OCI-LY1 (cell line): ENCODE measurements around the gene UBR4.

Source experiments
- H2AFZ ChIP-seq: fragments of 200-600 bp; sonication (generic), shearing (Covaris generic); 2 replicates; pipeline ENCODE4 v1.6.0; 2014; ENCODE audit warnings: antibody characterized with exemption, mild to moderate bottlenecking, low read length
- H3F3A ChIP-seq: fragments of 200-600 bp; sonication (generic), shearing (Covaris generic); 2 replicates; pipeline ENCODE4 v1.6.0; 2014; ENCODE audit warnings: mild to moderate bottlenecking, antibody characterized with exemption, low read length, moderate library complexity; ENCODE audit not compliant: insufficient read depth
- H3K27ac ChIP-seq: fragments of 200-600 bp; sonication (generic); 2 replicates; pipeline ENCODE4 v1.5.1; 2014; ENCODE audit warnings: low read length, mixed run types, mild to moderate bottlenecking, low read depth; ENCODE audit not compliant: poor library complexity, severe bottlenecking
- H3K27me3 ChIP-seq: fragments of 200-600 bp; sonication (generic); 2 replicates; pipeline ENCODE4 v1.6.0; 2014; ENCODE audit warnings: antibody characterized with exemption, mild to moderate bottlenecking, low read length, moderate library complexity; ENCODE audit not compliant: insufficient read depth
- H3K36me3 ChIP-seq: fragments of 200-600 bp; sonication (generic); 2 replicates; pipeline ENCODE4 v1.6.1; 2014; ENCODE audit warnings: mild to moderate bottlenecking, antibody characterized with exemption, low read length, moderate library complexity, mixed read lengths; ENCODE audit not compliant: insufficient read depth
- H3K4me1 ChIP-seq: fragments of 200-600 bp; sonication (generic); 2 replicates; pipeline ENCODE4 v1.5.1; 2014; ENCODE audit warnings: mild to moderate bottlenecking, low read length, moderate library complexity; ENCODE audit not compliant: insufficient read depth, severe bottlenecking
- H3K4me2 ChIP-seq: fragments of 200-600 bp; sonication (generic), shearing (Covaris generic); 2 replicates; pipeline ENCODE4 v1.6.1; 2014; ENCODE audit warnings: low read length
- H3K4me3 ChIP-seq: fragments of 200-600 bp; sonication (generic); 2 replicates; pipeline ENCODE4 v1.5.1; 2014; ENCODE audit warnings: low read length, low read depth, mild to moderate bottlenecking, mixed read lengths; ENCODE audit not compliant: poor library complexity, severe bottlenecking
- H3K79me2 ChIP-seq: fragments of 200-600 bp; shearing (Covaris generic); 2 replicates; pipeline ENCODE4 v1.6.1; 2016; ENCODE audit warnings: mixed run types, low read length, mixed read lengths; ENCODE audit not compliant: insufficient read depth
- H3K9ac ChIP-seq: fragments of 200-600 bp; sonication (generic), shearing (Covaris generic); 2 replicates; pipeline ENCODE4 v1.6.1; 2014; ENCODE audit warnings: mild to moderate bottlenecking, low read length, mixed read lengths
- H3K9me2 ChIP-seq: fragments of 200-600 bp; sonication (generic), shearing (Covaris generic); 2 replicates; pipeline ENCODE4 v1.6.1; 2014; ENCODE audit warnings: low read depth, mild to moderate bottlenecking, low read length, mixed read lengths
- H3K9me3 ChIP-seq: fragments of 200-600 bp; shearing (Covaris generic); 2 replicates; pipeline ENCODE4 v1.6.1; 2014; ENCODE audit warnings: low read length, mixed read lengths
- H4K20me1 ChIP-seq: fragments of 200-600 bp; sonication (generic), shearing (Covaris generic); 2 replicates; pipeline ENCODE4 v1.6.0; 2016; ENCODE audit warnings: mild to moderate bottlenecking, low read length; ENCODE audit not compliant: insufficient read depth
- CTCF ChIP-seq: fragments of 200-600 bp; sonication (generic), shearing (Covaris generic); IDR thresholded peaks from 2 replicates; pipeline ENCODE4 v1.5.1; 2017; ENCODE audit warnings: mild to moderate bottlenecking, antibody characterized with exemption, low read length, moderate library complexity, mixed read lengths
- EZH2 ChIP-seq: fragments of 200-600 bp; sonication (generic), shearing (Covaris generic); IDR thresholded peaks from 2 replicates; pipeline ENCODE4 v1.8.0; 2017; ENCODE audit warnings: borderline replicate concordance, mixed run types, mild to moderate bottlenecking, antibody characterized with exemption, low read length, moderate library complexity, mixed read lengths

UBR4 gene

DNA sequence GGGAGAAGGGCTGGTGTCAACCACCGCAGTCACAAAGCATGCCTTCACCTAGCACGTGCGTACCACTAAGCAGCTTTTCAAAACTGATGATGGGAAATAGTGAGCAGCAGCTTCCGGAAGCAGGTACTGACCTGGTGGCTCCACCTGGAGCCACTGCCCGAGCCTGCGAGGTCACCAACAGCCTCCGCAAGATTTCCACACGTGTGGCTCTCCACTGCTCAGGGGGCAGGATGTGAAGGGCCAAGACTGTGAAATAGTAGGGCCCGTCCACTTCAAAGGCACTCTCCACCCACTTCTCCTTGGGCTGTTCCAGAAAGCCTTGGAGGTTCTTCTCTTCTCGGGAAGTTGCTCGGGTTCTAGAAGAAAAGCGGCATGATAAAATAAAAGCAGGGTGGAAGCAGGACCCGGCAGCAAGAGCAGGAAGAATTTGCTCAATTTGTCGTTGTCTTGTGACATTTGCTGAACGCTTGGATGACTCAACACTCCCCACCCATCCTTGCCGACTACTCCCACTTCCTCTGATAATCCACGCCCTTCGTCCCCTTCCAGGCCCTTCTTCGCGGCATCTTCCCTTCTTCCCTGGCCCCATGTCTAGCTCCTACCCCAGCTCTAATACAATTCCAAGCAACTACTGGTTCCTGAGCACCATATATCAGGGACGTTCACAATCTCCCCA lies 128.7 kb downstream of the UBR4 start:
- H3K27me3 ChIP-seq: no peaks in the 10 kb centered on the region
- no peak overlapping the region for H3K9ac ChIP-seq
- no peaks in the 10 kb centered on the region for H3F3A ChIP-seq
- peaks cover 96% of the 10 kb centered on the region for H3K36me3 ChIP-seq
- TF ChIP-seq CTCF: no peak
- TF ChIP-seq EZH2: no peak
- no peaks in the 10 kb centered on the region for H3K79me2 ChIP-seq
- no peak overlapping the region for H3K4me2 ChIP-seq
- no peaks in the 10 kb centered on the region for H3K9me3 ChIP-seq
- H3K27ac ChIP-seq: no peak overlapping the region
- no peak overlapping the region for H2AFZ ChIP-seq
- H3K4me3 ChIP-seq: no peak overlapping the region
- no peaks in the 10 kb centered on the region for H3K4me1 ChIP-seq
- no peaks in the 10 kb centered on the region for H3K9me2 ChIP-seq
- no peaks in the 10 kb centered on the region for H4K20me1 ChIP-seq

DNA sequence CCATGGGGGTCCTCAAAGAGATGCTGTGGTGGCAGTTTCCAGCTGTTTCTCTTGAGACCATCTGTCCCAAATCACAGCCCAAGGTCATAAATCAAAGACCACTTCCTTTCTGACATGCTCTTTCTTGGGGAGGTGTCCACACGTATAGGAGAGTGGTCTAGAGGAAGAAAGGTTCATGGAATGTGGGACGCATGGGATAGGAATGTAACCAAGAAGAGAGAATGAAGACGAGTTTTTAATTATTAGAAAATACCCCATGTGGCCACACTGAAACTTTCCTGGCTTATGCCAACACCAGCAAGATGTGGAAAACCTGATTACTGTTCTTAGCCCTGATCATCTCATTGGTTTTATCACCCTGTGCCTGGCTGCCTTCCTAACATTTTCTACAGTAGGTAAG lies 129.3 kb downstream of the UBR4 start:
- Histone ChIP-seq H3K4me3 (no peak overlapping the region), H3K27me3 (no peaks in the 10 kb centered on the region), H3K9me2 (no peaks in the 10 kb centered on the region), H4K20me1 (no peaks in the 10 kb centered on the region), H3K4me1 (no peaks in the 10 kb centered on the region), H3K4me2 (no peak overlapping the region), H3K79me2 (no peaks in the 10 kb centered on the region), H3K27ac (no peak overlapping the region), H3K9ac (no peak overlapping the region), H3K36me3 (peaks cover 98% of the 10 kb centered on the region), H3K9me3 (no peaks in the 10 kb centered on the region), H3F3A (no peaks in the 10 kb centered on the region), H2AFZ (no peak overlapping the region)
- no peak for TF ChIP-seq EZH2
- no peak for TF ChIP-seq CTCF

GRCh38 chr1:19079541-19080472 lies 130.3 kb downstream of the UBR4 start:
- H3K36me3 ChIP-seq: peaks cover 98% of the 10 kb centered on the region
- no peak overlapping the region for H2AFZ ChIP-seq
- H3K27ac ChIP-seq: no peak overlapping the region

More at GRCh38 chr1:19079541-19080472, 130.3 kb downstream of the UBR4 start:
- Histone ChIP-seq H3K9me2 (no peaks in the 10 kb centered on the region), H3K4me1 (no peaks in the 10 kb centered on the region), H3F3A (no peaks in the 10 kb centered on the region), H3K79me2 (no peaks in the 10 kb centered on the region), H3K27me3 (no peaks in the 10 kb centered on the region), H3K4me2 (no peak overlapping the region), H3K4me3 (no peak overlapping the region), H3K9ac (no peak overlapping the region), H3K9me3 (no peaks in the 10 kb centered on the region), H4K20me1 (no peaks in the 10 kb centered on the region)
- TF ChIP-seq CTCF (no peak), EZH2 (no peak)
